GM18505 (cell line): ENCODE measurements around the gene TSTD1.
"Not testable (repeated sequence)": the region's sequence is repeated elsewhere in the genome, so short reads cannot be mapped to it uniquely, and the experiment has no call there.

Experiments used
- ATAC-seq: cut with Tn5 transposase; IDR thresholded peaks from one replicate; pipeline ENCODE4 v1.9.1; 2021; ENCODE audit not compliant: unreplicated experiment
- POLR2A ChIP-seq: IDR thresholded peaks from 4 replicates; pipeline ENCODE4 v1.6.1; 2011; ENCODE audit warnings: borderline replicate concordance; ENCODE audit not compliant: insufficient read depth, insufficient read length; ENCODE audit errors: extremely low read depth

Gene TSTD1

DNA sequence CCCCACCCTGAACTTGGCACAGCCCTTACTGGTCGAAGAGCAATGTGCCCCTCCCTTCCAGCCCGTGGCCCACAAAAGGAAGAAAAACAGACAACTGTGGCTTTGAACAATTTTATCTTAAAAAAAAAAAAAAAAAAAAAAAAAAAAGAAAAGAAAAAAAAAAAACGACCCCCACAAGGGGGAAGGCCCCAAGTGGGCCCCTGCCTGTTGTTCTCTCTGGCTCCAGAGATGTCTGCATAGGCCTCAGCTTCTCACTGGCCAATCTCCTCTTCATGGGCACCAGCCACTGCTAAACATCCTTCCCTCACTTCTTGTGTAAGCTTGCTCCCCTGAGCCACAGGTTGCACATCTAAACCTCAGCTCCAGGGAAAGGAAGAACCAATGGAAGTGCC, 386 bp upstream of the TSTD1 start:
- TF ChIP-seq POLR2A = no peak
- no peak for ATAC-seq

DNA sequence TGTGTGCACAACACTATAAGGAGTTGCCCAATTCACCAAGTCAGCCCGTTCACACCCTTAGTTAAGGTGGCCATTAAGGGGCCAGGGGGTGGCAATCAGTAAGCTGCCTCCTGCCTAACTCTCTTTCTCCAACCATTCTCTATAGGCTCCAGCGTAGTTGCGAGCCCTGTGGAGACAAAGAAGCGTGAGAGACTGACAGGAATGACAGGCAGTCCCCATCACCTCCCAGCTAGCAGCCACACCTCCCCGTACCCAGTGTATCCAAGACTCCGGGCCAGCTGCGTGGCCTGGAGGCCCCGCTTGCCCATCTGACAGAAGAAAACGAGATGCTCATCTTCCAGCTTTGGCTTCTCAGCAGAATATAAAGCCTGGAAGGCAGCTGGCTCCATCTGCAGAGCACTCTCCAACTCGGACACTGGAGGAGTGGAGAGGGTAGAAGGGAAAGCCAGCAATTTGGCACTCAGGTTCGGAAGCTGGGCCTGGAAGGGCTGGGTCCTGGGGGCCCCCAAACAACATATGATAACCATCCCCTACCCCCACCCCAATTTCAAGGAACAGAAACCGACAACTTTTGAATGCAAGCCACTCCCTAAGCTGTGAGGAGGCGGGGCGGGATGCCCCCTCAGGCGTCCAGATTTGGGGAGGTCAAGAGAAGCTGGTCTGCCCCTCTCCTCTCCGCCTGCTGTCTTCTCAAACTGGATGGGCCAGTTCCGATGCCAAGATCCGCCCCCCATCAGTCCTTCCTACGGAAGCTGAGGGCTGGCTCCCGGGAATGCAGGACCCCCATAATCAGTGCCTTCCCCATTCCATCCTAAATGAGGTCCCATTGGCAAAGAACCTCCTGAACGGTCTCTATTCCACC, 872 bp downstream of the TSTD1 start:
- ATAC-seq = no peak
- no peak for TF ChIP-seq POLR2A

DNA sequence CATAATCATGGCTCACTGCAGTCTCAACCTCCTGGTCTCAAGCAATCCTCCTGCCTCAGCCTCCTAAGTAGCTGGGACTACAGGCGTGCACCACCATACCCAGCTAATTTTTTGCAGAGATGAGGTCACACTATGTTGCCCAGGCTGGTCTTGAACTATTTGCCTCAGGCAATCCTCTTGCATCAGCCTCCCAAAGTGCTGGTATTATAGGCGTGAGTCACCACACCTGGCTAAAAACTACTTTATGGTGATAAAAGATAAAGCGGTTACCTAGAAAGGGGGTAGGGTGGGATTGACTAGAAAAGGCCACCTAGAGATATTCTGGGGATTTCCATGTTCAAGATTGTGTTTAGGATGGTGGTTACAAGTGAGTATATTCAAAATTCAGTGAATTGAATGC, 5.0 kb downstream of the TSTD1 start:
- TF ChIP-seq POLR2A = no peak
- ATAC-seq = no peak

DNA sequence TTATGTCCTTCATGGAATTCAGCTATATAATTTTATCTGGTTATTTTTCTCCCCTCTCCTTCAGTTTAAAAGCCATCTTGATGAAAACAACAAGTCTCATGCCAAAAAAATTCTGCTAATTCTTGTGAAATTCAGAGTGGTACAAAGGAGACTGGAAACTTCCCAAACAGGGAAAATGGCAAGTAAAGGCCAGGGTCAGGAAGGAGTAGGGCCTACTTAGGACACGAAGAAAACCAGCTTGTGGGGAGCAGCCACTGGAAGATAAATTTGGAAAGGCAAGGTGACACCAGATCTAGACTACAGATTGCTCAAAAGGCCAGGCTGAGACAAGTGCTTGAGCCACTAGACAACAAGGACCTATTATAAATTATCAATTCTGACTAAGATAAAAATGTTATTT, 6.4 kb downstream of the TSTD1 start:
- ATAC-seq = no peak
- TF ChIP-seq POLR2A = no peak

DNA sequence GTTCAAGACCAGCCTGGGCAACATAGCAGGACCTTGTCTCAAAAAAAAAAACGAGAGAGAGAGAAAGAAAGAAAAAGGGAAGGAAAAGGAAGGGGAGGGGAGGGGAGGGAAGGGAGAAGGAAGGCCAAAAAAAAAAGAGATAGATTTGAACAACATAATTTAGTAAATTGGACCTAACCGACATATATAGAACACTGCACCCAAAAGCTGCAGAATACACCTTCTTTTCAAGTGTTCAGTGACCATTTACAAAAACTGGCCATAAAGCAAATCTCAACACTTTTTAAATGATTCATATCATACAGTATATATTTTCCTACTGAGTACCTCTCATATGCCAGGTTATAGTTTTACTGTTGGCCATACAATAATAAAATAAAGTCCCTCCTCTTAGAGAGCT, 6.9 kb downstream of the TSTD1 start:
- TF ChIP-seq POLR2A = no peak
- no peak for ATAC-seq

DNA sequence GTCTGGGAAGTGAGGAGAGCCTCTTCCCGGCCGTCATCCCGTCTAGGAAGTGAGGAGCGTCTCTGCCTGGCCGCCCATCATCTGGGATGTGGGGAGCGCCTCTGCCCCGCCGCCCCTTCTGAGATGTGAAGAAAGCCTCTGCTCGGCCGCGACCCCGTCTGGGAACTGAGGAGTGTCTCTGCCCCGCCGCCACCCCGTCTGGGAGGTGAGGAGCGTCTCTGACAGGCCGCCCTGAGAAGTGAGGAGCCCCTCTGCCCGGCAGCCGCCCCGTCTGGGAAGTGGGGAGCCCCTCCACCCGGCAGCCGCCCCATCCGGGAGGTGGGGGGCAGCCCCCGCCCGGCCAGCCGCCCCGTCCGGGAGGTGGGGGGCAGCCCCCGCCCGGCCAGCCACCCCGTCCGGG, 9.3 kb downstream of the TSTD1 start:
- not testable (repeated sequence) for ATAC-seq

DNA sequence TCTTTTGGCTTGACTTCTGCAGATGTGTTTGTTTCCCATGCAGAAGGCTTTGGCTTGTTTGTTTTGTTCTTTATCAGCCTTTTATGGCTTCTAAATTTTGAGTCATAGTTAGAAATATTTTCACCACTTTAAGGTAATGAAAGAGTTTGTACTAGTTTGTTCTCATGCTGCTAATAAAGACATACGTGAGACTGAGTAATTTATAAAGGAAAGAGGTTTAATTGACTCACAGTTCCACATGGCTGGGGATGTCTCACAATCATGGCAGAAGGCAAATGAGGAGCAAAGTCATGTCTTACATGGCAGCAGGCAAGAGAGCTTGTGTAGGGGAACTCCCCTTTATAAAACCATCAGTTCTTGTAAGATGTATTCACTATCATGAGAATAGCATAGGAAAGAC, 11.8 kb downstream of the TSTD1 start:
- not testable (repeated sequence) for ATAC-seq

DNA sequence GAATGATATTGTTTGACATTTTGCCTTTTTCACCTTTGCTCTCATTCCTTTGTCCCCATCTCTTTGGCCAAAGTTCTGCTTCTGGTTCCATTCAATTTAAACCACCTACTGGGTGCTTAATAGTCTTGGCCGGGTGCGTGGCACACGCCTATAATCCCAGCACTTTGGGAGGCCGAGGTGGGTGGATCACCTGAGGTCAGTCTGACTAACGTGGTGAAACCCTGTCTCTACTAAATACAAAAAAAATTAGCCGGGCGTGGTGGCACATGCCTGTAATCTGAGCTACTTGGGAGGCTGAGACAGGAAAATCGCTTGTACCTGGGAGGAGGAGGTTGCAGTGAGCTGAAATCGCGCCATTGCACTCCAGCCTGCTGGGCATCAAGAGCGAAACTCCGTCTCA, 16.3 kb downstream of the TSTD1 start:
- ATAC-seq = not testable (repeated sequence)

DNA sequence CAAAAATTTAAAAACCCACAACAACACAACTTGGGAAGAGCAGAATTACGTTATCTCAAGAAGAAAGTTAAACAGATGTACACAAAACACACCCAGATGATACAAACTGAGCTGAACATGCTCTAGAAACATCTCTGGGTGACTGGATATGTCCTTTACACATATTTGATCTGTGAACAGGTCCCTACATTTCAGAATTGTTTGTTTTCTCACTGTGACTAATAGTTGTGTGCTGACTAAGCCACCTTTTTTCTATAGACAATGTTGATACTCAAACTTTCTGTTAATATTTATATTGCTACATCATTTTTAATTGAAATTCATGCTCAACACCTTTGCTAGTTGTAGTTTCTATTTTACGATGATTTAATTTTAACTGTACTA, 16.8 kb downstream of the TSTD1 start:
- no peak for TF ChIP-seq POLR2A
- no peak for ATAC-seq

DNA sequence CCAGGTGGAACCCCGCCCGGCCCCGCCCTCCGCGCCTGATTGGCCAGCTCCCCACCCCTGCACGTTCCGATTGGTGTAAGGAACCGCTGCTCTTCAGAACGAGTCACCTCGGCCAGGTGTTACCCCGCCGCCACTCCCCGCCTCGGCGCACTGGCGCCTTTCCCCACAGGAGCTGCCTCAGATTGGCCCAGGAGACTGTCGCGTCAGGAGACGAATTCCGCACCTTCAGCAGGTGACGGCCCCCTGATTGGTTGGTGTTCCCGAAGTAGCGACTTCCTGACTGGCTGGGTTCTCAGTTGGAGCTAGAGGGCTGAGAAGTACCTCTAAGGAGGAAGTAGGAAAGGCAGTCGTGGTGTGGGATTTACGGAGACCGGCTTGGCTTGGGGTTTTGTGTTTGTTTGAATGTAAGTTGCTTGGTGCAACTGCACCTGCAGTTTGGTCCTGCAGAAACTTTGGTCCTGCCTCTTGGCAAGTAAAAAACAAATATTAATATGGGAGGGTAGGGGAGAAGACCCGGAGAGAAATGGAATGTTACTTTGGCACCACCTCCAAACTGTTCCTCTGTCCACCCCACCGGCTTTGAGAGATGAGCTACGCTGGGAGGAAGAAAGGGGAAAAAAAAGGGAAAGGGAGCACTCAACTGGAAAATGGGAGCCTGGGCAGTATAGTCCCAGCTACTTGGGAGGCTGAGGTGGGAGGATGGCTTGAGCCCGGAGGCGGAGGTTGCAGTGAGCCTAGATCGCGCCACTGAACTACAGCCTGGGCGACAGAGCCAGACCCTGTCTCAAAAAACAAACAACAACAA, 17.4 kb downstream of the TSTD1 start:
- peak; percentile 81 for ATAC-seq
- peak; percentile 69 for TF ChIP-seq POLR2A

DNA sequence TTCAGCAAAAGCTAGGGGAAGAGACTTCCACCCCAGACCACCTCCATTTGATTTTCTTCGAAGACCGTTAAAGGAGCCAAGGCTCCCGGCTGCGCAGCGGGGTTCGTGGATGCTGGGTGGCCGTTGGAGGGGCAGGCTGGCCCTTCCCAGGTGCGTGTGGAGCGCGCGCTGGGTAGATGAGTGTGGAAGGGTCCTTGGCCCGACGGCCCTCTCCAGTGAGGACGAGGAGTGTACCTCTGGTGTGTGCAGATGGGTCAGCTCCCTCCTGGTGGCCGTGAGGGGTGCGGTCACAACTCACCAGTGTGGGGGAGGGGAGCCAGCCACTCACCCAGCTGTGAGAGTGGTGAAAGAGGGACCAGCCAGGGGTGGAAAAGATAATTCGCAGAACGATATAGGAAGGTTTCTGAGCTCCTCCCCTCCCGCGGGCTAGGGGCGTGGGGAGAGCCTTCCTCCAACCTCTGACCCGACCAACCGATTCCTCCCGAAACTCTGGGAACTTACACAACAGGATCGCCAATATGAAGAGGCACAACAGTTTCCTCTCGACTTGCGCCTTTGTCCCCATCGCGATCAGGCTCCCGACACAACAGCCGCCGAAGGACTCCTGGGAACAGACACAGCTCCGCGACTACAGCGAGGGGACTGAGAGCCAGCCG, 18.1 kb downstream of the TSTD1 start, which contains the start of gene F11R:
Gene F11R (minus strand): TSS at position 644 of the 656 bp plus-strand sequence. CDS start 79 bp downstream, at position 565.
- ATAC-seq = peak; percentile 37
- no peak for TF ChIP-seq POLR2A

DNA sequence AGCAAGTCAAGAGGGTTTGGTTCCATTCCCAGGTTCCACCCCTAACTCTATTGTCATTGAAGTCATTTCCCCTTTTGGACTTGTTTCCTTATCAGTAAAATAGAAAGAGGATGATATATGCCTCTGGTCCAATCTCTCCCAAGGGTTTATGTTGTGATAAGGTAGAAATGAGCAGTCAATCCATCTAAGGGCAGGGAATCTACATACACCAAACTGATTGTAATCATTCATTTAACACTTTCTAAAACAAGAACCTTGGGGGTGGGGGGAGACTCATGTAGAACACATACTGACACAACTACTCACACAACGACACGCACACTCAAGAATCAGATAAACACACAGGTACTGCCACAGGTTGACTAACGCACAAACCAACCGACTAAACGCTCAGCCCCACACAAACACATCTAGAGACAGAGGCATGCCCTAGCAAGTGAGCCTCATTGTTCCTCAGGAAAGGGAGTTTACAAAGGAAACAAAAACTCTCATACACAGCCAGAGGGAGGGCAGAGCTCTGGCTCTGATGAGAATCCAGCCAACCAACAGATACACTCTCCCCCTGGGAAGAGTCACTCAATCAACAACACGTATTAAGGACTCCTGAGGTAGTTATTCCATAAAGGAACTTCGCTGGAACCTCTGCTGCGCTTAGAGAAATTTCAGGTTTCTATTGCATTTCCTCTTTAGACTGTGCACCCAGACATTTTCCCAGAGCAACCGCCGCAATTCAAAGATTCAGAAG, 18.8 kb downstream of the TSTD1 start:
- no peak for TF ChIP-seq POLR2A
- no peak for ATAC-seq

DNA sequence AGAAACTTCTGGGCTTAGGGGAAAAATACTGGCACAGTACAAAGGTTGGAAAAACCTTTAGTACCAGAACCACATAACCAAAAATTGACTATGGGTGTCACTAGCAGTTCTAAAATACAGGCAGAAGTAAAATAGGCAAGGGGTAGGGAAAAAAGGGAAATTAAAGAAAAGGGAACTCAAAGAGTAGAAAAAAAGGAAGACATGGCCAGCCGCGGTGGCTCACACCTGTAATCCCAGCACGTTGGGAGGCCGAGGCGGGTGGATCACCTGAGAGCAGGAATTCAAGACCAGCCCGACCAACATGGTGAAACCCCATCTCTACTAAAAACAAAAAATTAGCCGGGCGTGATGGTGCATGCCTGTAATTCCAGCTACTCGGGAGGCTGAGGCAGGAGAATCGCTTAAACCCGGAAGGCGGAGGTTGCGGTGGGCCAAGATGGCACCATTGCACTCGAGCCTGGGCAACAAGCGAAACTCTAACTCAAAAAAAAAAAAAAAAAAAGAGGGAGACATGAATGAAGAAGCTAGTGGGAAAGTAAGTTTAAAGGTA, 19.6 kb downstream of the TSTD1 start:
- not testable (repeated sequence) for ATAC-seq
